ENCODE measurements around the gene LGALS7B. TPM values are rescaled to one million over a fixed set of nuclear protein-coding genes. Genes with fewer than 3 reads are reported as not detected.

The LGALS7B gene
- total RNA-seq, 1 experiment from 2014 or later = 2.4 TPM

GRCh38 chr19:38742296-38742695 is 46.7 kb upstream of the LGALS7B start:
- DNase-seq (ENCODE audit: low read depth, low spot score) (no peak), ATAC-seq (no peak)
- Histone ChIP-seq H3K4me2 (ENCODE audit: low read length) (no peak overlapping the region), H3K4me1 (ENCODE audit: control insufficient read depth in 1 of 2, insufficient read depth in 2 of 2, low read length in 2 of 2) (peaks cover 0 to under 1% of the 10 kb centered on the region in 2 experiments; a peak in 1 of 4 replicates), H3K27ac (ENCODE audit: low read depth, low read length) (no peak overlapping the region), H3K9me3 (ENCODE audit: control insufficient read depth in 1 of 2, insufficient read depth in 1 of 2, low read depth in 1 of 2, low read length in 2 of 2) (no peaks in the 10 kb centered on the region), H4K20me1 (ENCODE audit: insufficient read depth) (no peaks in the 10 kb centered on the region), H3K36me3 (ENCODE audit: control insufficient read depth in 1 of 2, insufficient read depth in 2 of 2, low read length in 2 of 2) (no peaks in the 10 kb centered on the region), H3K9me2 (ENCODE audit: insufficient read depth) (no peaks in the 10 kb centered on the region), H3K27me3 (ENCODE audit: insufficient read depth, low read length) (no peaks in the 10 kb centered on the region), H3K4me3 (replicated peaks in 1 of 2; ENCODE audit: low read depth in 1 of 2, low read length in 2 of 2) (no peak overlapping the region), H3K79me2 (ENCODE audit: insufficient read depth, low read length) (no peaks in the 10 kb centered on the region), H3K9ac (ENCODE audit: low read length) (no peak overlapping the region), H2AFZ (ENCODE audit: low read depth, low read length, poor library complexity, severe bottlenecking) (no peak overlapping the region)
- no TSS peak for BruUV-seq (replicated peaks)
- POLR2A ChIA-PET = interaction anchor here (0.9 kb wide), 1 partner anchor 24 kb away, joined by 3 read pairs; no protein-coding TSS in a partner anchor
- RAD21 ChIA-PET (ENCODE audit: low non-redundant PET in 1 of 2, low total read pairs in 2 of 2, uncharacterized antibody in 2 of 2, unreplicated experiment in 2 of 2) = no interaction called here
- CTCF ChIA-PET = interaction anchor here (0.7 kb wide), 1 partner anchor 19 kb away, joined by 3 read pairs; no protein-coding TSS in a partner anchor
- TF ChIP-seq SRF (IDR thresholded peaks at IDR 0.05; ENCODE audit: low read depth) = no peak
- no peak for TF ChIP-seq ZNF274 (IDR thresholded peaks at IDR 0.05; ENCODE audit: low read depth, low read length)
- no peak for TF ChIP-seq EZH2phosphoT487 (IDR thresholded peaks at IDR 0.05; ENCODE audit: borderline replicate concordance)
- no peak for TF ChIP-seq JUND (IDR thresholded peaks at IDR 0.05)
- TF ChIP-seq TCF7L2 (IDR thresholded peaks at IDR 0.05; ENCODE audit: borderline replicate concordance, extremely low read depth, insufficient read depth, insufficient read length) = no peak
- no peak for TF ChIP-seq FOSL1 (IDR thresholded peaks at IDR 0.05; ENCODE audit: low read depth)
- no peak for TF ChIP-seq EGR1 (IDR thresholded peaks at IDR 0.05; ENCODE audit: low read depth)
- no peak for TF ChIP-seq CBX3 (IDR thresholded peaks at IDR 0.05; ENCODE audit: low read depth)
- TF ChIP-seq CTCF (IDR thresholded peaks at IDR 0.05 in 2 of 3, conservative IDR thresholded peaks at IDR 0.05 in 1 of 3; ENCODE audit: borderline replicate concordance in 1 of 3, insufficient read depth in 1 of 3, low read depth in 2 of 3, low read length in 2 of 3) = no peak
- no peak for TF ChIP-seq MAX (IDR thresholded peaks at IDR 0.05)
- no peak for TF ChIP-seq ATF3 (IDR thresholded peaks at IDR 0.05)
- intact Hi-C loops (cut with micrococcal nuclease) = no loop called here
